ENCODE results near the gene MBNL2. TPM values are rescaled to one million over a fixed set of nuclear protein-coding genes. Genes with fewer than 3 reads are reported as not detected.
A peak's percentile ranks its signal among the peaks of the same experiment; 100 is the strongest.

The MBNL2 gene
- total RNA-seq, 2 experiments from 2014 or later, result 17.2 to 17.9 TPM

- peak overlapping the region; percentile 87 for H3K4me3 Mint-ChIP-seq
- H3K27ac Mint-ChIP-seq, result peak overlapping the region; percentile 89
- ATAC-seq (ENCODE audit: low read depth), result peak; percentile 61
- H3K36me3 Mint-ChIP-seq, result peaks cover 2% of the 10 kb centered on the region
- no peaks in the 10 kb centered on the region for H3K27me3 Mint-ChIP-seq
- no peak for DNase-seq
- POLR2A ChIA-PET, result interaction anchor here (3.5 kb wide), 1 partner anchor 64 kb away, joined by 10 read pairs; the partner anchor contains the start of gene RAP2A
- H3K9me3 Mint-ChIP-seq, result no peaks in the 10 kb centered on the region
- H3K4me1 Mint-ChIP-seq, result peaks cover 7% of the 10 kb centered on the region
These were observed 147.2 kb downstream of the MBNL2 start for GRCh38 chr13:97369261-97369893.

- H3K27ac Mint-ChIP-seq, result no peak overlapping the region
- no peaks in the 10 kb centered on the region for H3K27me3 Mint-ChIP-seq
- no peak overlapping the region for H3K4me3 Mint-ChIP-seq
- ATAC-seq (ENCODE audit: low read depth), result no peak
- peaks cover 2% of the 10 kb centered on the region for H3K36me3 Mint-ChIP-seq
- peaks cover 7% of the 10 kb centered on the region for H3K4me1 Mint-ChIP-seq
- no peaks in the 10 kb centered on the region for H3K9me3 Mint-ChIP-seq
- DNase-seq, result no peak
- POLR2A ChIA-PET, result no interaction called here
These were observed 149.5 kb downstream of the MBNL2 start for GRCh38 chr13:97371486-97372109.

- no peak overlapping the region for H3K27ac Mint-ChIP-seq
- peaks cover 7% of the 10 kb centered on the region for H3K4me1 Mint-ChIP-seq
- no peak overlapping the region for H3K4me3 Mint-ChIP-seq
- POLR2A ChIA-PET, result no interaction called here
- no peaks in the 10 kb centered on the region for H3K9me3 Mint-ChIP-seq
- ATAC-seq (ENCODE audit: low read depth) (no peak), DNase-seq (no peak)
- H3K27me3 Mint-ChIP-seq, result no peaks in the 10 kb centered on the region
- peaks cover 2% of the 10 kb centered on the region for H3K36me3 Mint-ChIP-seq
These were observed 150.8 kb downstream of the MBNL2 start for GRCh38 chr13:97372936-97373335.

GRCh38 chr13:97373787-97374186, 151.7 kb downstream of the MBNL2 start:
- POLR2A ChIA-PET, result no interaction called here
- Mint-ChIP-seq H3K4me3 (no peak overlapping the region), H3K4me1 (peaks cover 4% of the 10 kb centered on the region), H3K27ac (no peak overlapping the region), H3K36me3 (peaks cover 2% of the 10 kb centered on the region), H3K9me3 (no peaks in the 10 kb centered on the region), H3K27me3 (no peaks in the 10 kb centered on the region)
- no peak for DNase-seq
- ATAC-seq (ENCODE audit: low read depth), result no peak

- Mint-ChIP-seq H3K27me3 (no peaks in the 10 kb centered on the region), H3K36me3 (peaks cover 2% of the 10 kb centered on the region), H3K9me3 (no peaks in the 10 kb centered on the region), H3K4me3 (no peak overlapping the region), H3K4me1 (no peaks in the 10 kb centered on the region), H3K27ac (no peak overlapping the region)
- POLR2A ChIA-PET, result no interaction called here
- no peak for DNase-seq
- ATAC-seq (ENCODE audit: low read depth), result no peak
These were observed 154.8 kb downstream of the MBNL2 start for GRCh38 chr13:97376981-97377380.

- no peak overlapping the region for H3K4me3 Mint-ChIP-seq
- no peaks in the 10 kb centered on the region for H3K27me3 Mint-ChIP-seq
- no peaks in the 10 kb centered on the region for H3K9me3 Mint-ChIP-seq
- H3K36me3 Mint-ChIP-seq, result peaks cover 7% of the 10 kb centered on the region
- H3K27ac Mint-ChIP-seq, result no peak overlapping the region
- POLR2A ChIA-PET, result no interaction called here
- ATAC-seq (ENCODE audit: low read depth), result no peak
- DNase-seq, result no peak
- H3K4me1 Mint-ChIP-seq, result no peaks in the 10 kb centered on the region
These were observed 157.3 kb downstream of the MBNL2 start for GRCh38 chr13:97379386-97379785.

GRCh38 chr13:97380696-97381095, 158.6 kb downstream of the MBNL2 start:
- DNase-seq (no peak), ATAC-seq (ENCODE audit: low read depth) (no peak)
- H3K4me1 Mint-ChIP-seq, result no peaks in the 10 kb centered on the region
- H3K36me3 Mint-ChIP-seq, result peaks cover 7% of the 10 kb centered on the region
- no peak overlapping the region for H3K27ac Mint-ChIP-seq
- H3K9me3 Mint-ChIP-seq, result no peaks in the 10 kb centered on the region
- POLR2A ChIA-PET, result no interaction called here
- H3K27me3 Mint-ChIP-seq, result no peaks in the 10 kb centered on the region
- H3K4me3 Mint-ChIP-seq, result no peak overlapping the region

GRCh38 chr13:97381189-97381588, 159.1 kb downstream of the MBNL2 start:
- H3K27me3 Mint-ChIP-seq, result no peaks in the 10 kb centered on the region
- peaks cover 4% of the 10 kb centered on the region for H3K4me1 Mint-ChIP-seq
- H3K4me3 Mint-ChIP-seq, result no peak overlapping the region
- peaks cover 7% of the 10 kb centered on the region for H3K36me3 Mint-ChIP-seq
- H3K27ac Mint-ChIP-seq, result no peak overlapping the region
- ATAC-seq (ENCODE audit: low read depth) (no peak), DNase-seq (no peak)
- POLR2A ChIA-PET, result no interaction called here
- no peaks in the 10 kb centered on the region for H3K9me3 Mint-ChIP-seq

- POLR2A ChIA-PET, result no interaction called here
- Mint-ChIP-seq H3K4me1 (peaks cover 12% of the 10 kb centered on the region), H3K9me3 (no peaks in the 10 kb centered on the region), H3K27me3 (no peaks in the 10 kb centered on the region), H3K36me3 (peaks cover 7% of the 10 kb centered on the region), H3K4me3 (no peak overlapping the region), H3K27ac (no peak overlapping the region)
- ATAC-seq (ENCODE audit: low read depth) (no peak), DNase-seq (no peak)
These were observed 160.1 kb downstream of the MBNL2 start for GRCh38 chr13:97382276-97382675.

GRCh38 chr13:97384371-97384770, 162.2 kb downstream of the MBNL2 start:
- no peaks in the 10 kb centered on the region for H3K9me3 Mint-ChIP-seq
- H3K4me3 Mint-ChIP-seq, result no peak overlapping the region
- no peak for DNase-seq
- H3K27ac Mint-ChIP-seq, result no peak overlapping the region
- H3K27me3 Mint-ChIP-seq, result no peaks in the 10 kb centered on the region
- peaks cover 9% of the 10 kb centered on the region for H3K36me3 Mint-ChIP-seq
- ATAC-seq (ENCODE audit: low read depth), result no peak
- POLR2A ChIA-PET, result no interaction called here
- peaks cover 21% of the 10 kb centered on the region for H3K4me1 Mint-ChIP-seq

- no peak overlapping the region for H3K4me3 Mint-ChIP-seq
- POLR2A ChIA-PET, result no interaction called here
- no peak overlapping the region for H3K27ac Mint-ChIP-seq
- no peaks in the 10 kb centered on the region for H3K27me3 Mint-ChIP-seq
- H3K36me3 Mint-ChIP-seq, result peaks cover 8% of the 10 kb centered on the region
- no peaks in the 10 kb centered on the region for H3K9me3 Mint-ChIP-seq
- H3K4me1 Mint-ChIP-seq, result peaks cover 21% of the 10 kb centered on the region
- ATAC-seq (ENCODE audit: low read depth) (no peak), DNase-seq (no peak)
These were observed 163.0 kb downstream of the MBNL2 start for GRCh38 chr13:97385146-97385545.

GRCh38 chr13:97385854-97386253, 163.7 kb downstream of the MBNL2 start:
- Mint-ChIP-seq H3K4me1 (peaks cover 21% of the 10 kb centered on the region), H3K27me3 (no peaks in the 10 kb centered on the region), H3K4me3 (no peak overlapping the region), H3K9me3 (no peaks in the 10 kb centered on the region), H3K36me3 (peaks cover 8% of the 10 kb centered on the region), H3K27ac (no peak overlapping the region)
- DNase-seq (no peak), ATAC-seq (ENCODE audit: low read depth) (no peak)
- POLR2A ChIA-PET, result interaction anchor here (0.6 kb wide), 1 partner anchor 1660 kb away, joined by 4 read pairs; no protein-coding TSS in a partner anchor

- peak overlapping the region; percentile 28 for H3K4me3 Mint-ChIP-seq
- peaks cover 12% of the 10 kb centered on the region for H3K36me3 Mint-ChIP-seq
- no peaks in the 10 kb centered on the region for H3K27me3 Mint-ChIP-seq
- peaks cover 21% of the 10 kb centered on the region for H3K4me1 Mint-ChIP-seq
- POLR2A ChIA-PET, result interaction anchor here (1.7 kb wide), 1 partner anchor 46 kb away, joined by 7 read pairs; the partner anchor contains the start of gene RAP2A
- DNase-seq (peak; percentile 56), ATAC-seq (ENCODE audit: low read depth) (peak; percentile 92)
- no peaks in the 10 kb centered on the region for H3K9me3 Mint-ChIP-seq
- no peak overlapping the region for H3K27ac Mint-ChIP-seq
These were observed 164.8 kb downstream of the MBNL2 start for GRCh38 chr13:97386801-97387484.

- DNase-seq (no peak), ATAC-seq (ENCODE audit: low read depth) (no peak)
- H3K27me3 Mint-ChIP-seq, result no peaks in the 10 kb centered on the region
- H3K9me3 Mint-ChIP-seq, result no peaks in the 10 kb centered on the region
- peaks cover 12% of the 10 kb centered on the region for H3K36me3 Mint-ChIP-seq
- H3K4me1 Mint-ChIP-seq, result peaks cover 21% of the 10 kb centered on the region
- POLR2A ChIA-PET, result interaction anchor here (1.7 kb wide), 1 partner anchor 46 kb away, joined by 7 read pairs; the partner anchor contains the start of gene RAP2A
- H3K27ac Mint-ChIP-seq, result no peak overlapping the region
- H3K4me3 Mint-ChIP-seq, result peak overlapping the region; percentile 28
These were observed 165.3 kb downstream of the MBNL2 start for GRCh38 chr13:97387485-97387839.

All from activated naive CD8-positive, alpha-beta T cell treated with anti-CD3 and anti-CD28 coated beads, Interleukin-2, amount 10 ng/mL, durations not matched to agents 7 days and 5 days (primary cell).